Measurements from ENCODE around the gene CHI3L1. TPM values are rescaled to one million over a fixed set of nuclear protein-coding genes. Genes with fewer than 3 reads are reported as not detected.

CHI3L1 gene
- total RNA-seq, 1 experiment from 2014 or later: not detected

DNA sequence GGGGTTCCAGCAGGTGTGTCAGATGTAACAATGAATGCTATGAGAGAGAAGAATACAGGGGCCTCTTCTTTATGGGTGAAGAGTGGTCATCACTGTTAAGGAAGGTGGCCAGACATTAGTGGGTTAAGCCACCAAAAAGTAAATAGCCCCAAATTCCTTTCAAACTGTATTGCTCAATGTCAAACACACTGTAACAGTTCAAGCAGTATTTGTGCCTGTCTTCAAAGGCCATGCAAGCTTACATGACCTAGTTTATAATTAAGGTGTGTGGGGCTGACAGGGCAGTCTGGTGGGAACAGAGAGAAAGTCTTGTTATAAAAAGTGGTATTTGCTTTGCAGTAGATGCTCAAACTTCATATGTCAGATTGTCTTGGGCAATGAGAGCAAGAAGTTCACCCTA, 24.5 kb upstream of the CHI3L1 start:
- Histone ChIP-seq H3K79me2 (ENCODE audit: insufficient read depth, low read length) (no peaks in the 10 kb centered on the region), H2AFZ (ENCODE audit: low read depth, low read length, poor library complexity, severe bottlenecking) (no peak overlapping the region), H3K36me3 (ENCODE audit: control insufficient read depth in 1 of 2, insufficient read depth in 2 of 2, low read length in 2 of 2) (no peaks in the 10 kb centered on the region), H3K9ac (ENCODE audit: low read length) (no peak overlapping the region), H3K27me3 (ENCODE audit: insufficient read depth, low read length) (no peaks in the 10 kb centered on the region), H3K4me3 (replicated peaks in 1 of 2; ENCODE audit: low read depth in 1 of 2, low read length in 2 of 2) (no peak overlapping the region), H4K20me1 (ENCODE audit: insufficient read depth) (no peaks in the 10 kb centered on the region), H3K9me3 (ENCODE audit: control insufficient read depth in 1 of 2, insufficient read depth in 1 of 2, low read depth in 1 of 2, low read length in 2 of 2) (no peaks in the 10 kb centered on the region), H3K4me2 (ENCODE audit: low read length) (no peak overlapping the region), H3K27ac (ENCODE audit: low read depth, low read length) (no peak overlapping the region), H3K9me2 (ENCODE audit: insufficient read depth) (no peaks in the 10 kb centered on the region), H3K4me1 (ENCODE audit: control insufficient read depth in 1 of 2, insufficient read depth in 2 of 2, low read length in 2 of 2) (peaks cover 0 to 7% of the 10 kb centered on the region in 2 experiments; a peak in 1 of 4 replicates)
- ChIA-PET CTCF (no interaction called here), POLR2A (no interaction called here), RAD21 (ENCODE audit: low non-redundant PET in 1 of 2, low total read pairs in 2 of 2, uncharacterized antibody in 2 of 2, unreplicated experiment in 2 of 2) (no interaction called here)
- DNase-seq (ENCODE audit: low read depth, low spot score): no peak
- intact Hi-C loops (cut with micrococcal nuclease): no loop called here
- no peak for ATAC-seq
- no TSS peak for BruUV-seq (replicated peaks)
- TF ChIP-seq, protein P1, sequence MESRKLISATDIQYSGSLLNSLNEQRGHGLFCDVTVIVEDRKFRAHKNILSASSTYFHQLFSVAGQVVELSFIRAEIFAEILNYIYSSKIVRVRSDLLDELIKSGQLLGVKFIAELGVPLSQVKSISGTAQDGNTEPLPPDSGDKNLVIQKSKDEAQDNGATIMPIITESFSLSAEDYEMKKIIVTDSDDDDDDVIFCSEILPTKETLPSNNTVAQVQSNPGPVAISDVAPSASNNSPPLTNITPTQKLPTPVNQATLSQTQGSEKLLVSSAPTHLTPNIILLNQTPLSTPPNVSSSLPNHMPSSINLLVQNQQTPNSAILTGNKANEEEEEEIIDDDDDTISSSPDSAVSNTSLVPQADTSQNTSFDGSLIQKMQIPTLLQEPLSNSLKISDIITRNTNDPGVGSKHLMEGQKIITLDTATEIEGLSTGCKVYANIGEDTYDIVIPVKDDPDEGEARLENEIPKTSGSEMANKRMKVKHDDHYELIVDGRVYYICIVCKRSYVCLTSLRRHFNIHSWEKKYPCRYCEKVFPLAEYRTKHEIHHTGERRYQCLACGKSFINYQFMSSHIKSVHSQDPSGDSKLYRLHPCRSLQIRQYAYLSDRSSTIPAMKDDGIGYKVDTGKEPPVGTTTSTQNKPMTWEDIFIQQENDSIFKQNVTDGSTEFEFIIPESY (IDR thresholded peaks at IDR 0.05; ENCODE audit: extremely low read depth, insufficient replicate concordance, low read length): no peak
- TF ChIP-seq ZNF274 (IDR thresholded peaks at IDR 0.05; ENCODE audit: low read depth, low read length) (no peak), SRF (IDR thresholded peaks at IDR 0.05; ENCODE audit: low read depth) (no peak), SP1 (IDR thresholded peaks at IDR 0.05; ENCODE audit: low read depth) (no peak), YY1 (IDR thresholded peaks at IDR 0.05; ENCODE audit: extremely low read depth, insufficient replicate concordance, low read depth, low read length) (no peak), EZH2phosphoT487 (IDR thresholded peaks at IDR 0.05; ENCODE audit: borderline replicate concordance) (no peak)
- TF ChIP-seq, protein P2, sequence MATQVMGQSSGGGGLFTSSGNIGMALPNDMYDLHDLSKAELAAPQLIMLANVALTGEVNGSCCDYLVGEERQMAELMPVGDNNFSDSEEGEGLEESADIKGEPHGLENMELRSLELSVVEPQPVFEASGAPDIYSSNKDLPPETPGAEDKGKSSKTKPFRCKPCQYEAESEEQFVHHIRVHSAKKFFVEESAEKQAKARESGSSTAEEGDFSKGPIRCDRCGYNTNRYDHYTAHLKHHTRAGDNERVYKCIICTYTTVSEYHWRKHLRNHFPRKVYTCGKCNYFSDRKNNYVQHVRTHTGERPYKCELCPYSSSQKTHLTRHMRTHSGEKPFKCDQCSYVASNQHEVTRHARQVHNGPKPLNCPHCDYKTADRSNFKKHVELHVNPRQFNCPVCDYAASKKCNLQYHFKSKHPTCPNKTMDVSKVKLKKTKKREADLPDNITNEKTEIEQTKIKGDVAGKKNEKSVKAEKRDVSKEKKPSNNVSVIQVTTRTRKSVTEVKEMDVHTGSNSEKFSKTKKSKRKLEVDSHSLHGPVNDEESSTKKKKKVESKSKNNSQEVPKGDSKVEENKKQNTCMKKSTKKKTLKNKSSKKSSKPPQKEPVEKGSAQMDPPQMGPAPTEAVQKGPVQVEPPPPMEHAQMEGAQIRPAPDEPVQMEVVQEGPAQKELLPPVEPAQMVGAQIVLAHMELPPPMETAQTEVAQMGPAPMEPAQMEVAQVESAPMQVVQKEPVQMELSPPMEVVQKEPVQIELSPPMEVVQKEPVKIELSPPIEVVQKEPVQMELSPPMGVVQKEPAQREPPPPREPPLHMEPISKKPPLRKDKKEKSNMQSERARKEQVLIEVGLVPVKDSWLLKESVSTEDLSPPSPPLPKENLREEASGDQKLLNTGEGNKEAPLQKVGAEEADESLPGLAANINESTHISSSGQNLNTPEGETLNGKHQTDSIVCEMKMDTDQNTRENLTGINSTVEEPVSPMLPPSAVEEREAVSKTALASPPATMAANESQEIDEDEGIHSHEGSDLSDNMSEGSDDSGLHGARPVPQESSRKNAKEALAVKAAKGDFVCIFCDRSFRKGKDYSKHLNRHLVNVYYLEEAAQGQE (IDR thresholded peaks at IDR 0.05; ENCODE audit: low read depth): no peak
